H1 (cell line): ENCODE measurements around the gene COL11A1. TPM values are rescaled to one million over a fixed set of nuclear protein-coding genes. Genes with fewer than 3 reads are reported as not detected.

Source experiments
- CTCF ChIA-PET: fragments of 300-600 bp; sonication (Branson Sonifier 250); formaldehyde crosslinking; loops from one replicate; lab custom pipeline; 2021; ENCODE audit not compliant: partially characterized antibody; lab: Charles Lee
- POLR2A ChIA-PET: fragments of 300-600 bp; sonication (Branson Sonifier 250); formaldehyde crosslinking; loops from one replicate; lab custom pipeline; 2021; ENCODE audit warnings: inconsistent platforms; ENCODE audit not compliant: partially characterized antibody; lab: Charles Lee
- DNase-seq, 2 experiments: peaks; one replicate each; pipeline versions ENCODE4 v3.0.0 to v3.0.0-alpha.2; 2010 to 2022; ENCODE audit warnings: low spot score in 2 of 2, low read depth in 1 of 2, mixed read lengths in 1 of 2
- FAIRE-seq: peaks from 2 replicates; lab custom pipeline; 2011; peaks lifted over from hg19 to GRCh38; lab: Jason Lieb, UNC
- H2AFZ ChIP-seq: 2 replicates; pipeline ENCODE4 v1.8.1; 2012; ENCODE audit warnings: low read length, inconsistent platforms
- H2AK5ac ChIP-seq: 2 replicates; pipeline ENCODE4 v1.6.1; 2013; ENCODE audit warnings: low read depth, low read length
- H2BK120ac ChIP-seq: replicated peaks from 2 replicates; pipeline ENCODE3; 2013; ENCODE audit warnings: low read depth, low read length, inconsistent platforms
- H2BK12ac ChIP-seq: 2 replicates; pipeline ENCODE4 v1.6.1; 2013; ENCODE audit warnings: low read depth, low read length
- H2BK15ac ChIP-seq: 2 replicates; pipeline ENCODE4 v1.6.1; 2013; ENCODE audit warnings: low read length
- H2BK20ac ChIP-seq: 2 replicates; pipeline ENCODE4 v1.6.1; 2013; ENCODE audit warnings: low read length
- H2BK5ac ChIP-seq: 2 replicates; pipeline ENCODE4 v1.6.1; 2013; ENCODE audit warnings: low read depth, low read length
- H3K14ac ChIP-seq: 2 replicates; pipeline ENCODE4 v1.6.1; 2013; ENCODE audit warnings: inconsistent platforms; ENCODE audit not compliant: insufficient read length
- H3K18ac ChIP-seq: 2 replicates; pipeline ENCODE4 v1.6.1; 2013; ENCODE audit warnings: low read length; ENCODE audit errors: extremely low read depth
- H3K23ac ChIP-seq: 2 replicates; pipeline ENCODE4 v1.6.1; 2013; ENCODE audit warnings: inconsistent platforms; ENCODE audit not compliant: insufficient read length
- H3K23me2 ChIP-seq: 2 replicates; pipeline ENCODE4 v1.6.1; 2013; ENCODE audit warnings: low read depth, low read length
- H3K27ac ChIP-seq: 2 replicates; pipeline ENCODE4 v1.6.1; 2011; ENCODE audit warnings: low read depth, low read length, inconsistent platforms
- H3K27me3 ChIP-seq, 4 experiments: replicated peaks in 1 of 4; 1 replicate in 1 of 4; 2 replicates in 3 of 4; pipeline versions ENCODE4 v1.6.1 to v1.8.1; 2011 to 2013; ENCODE audit warnings: low read length in 3 of 4, mild to moderate bottlenecking in 3 of 4, inconsistent platforms in 2 of 4, mixed read lengths in 2 of 4, moderate library complexity in 1 of 4; ENCODE audit not compliant: control insufficient read depth in 3 of 4, insufficient read depth in 3 of 4; ENCODE audit errors: extremely low read depth in 1 of 4
- H3K36me3 ChIP-seq, 4 experiments: 2 replicates each; pipeline versions ENCODE4 v1.6.1 to v1.8.1; 2011 to 2013; ENCODE audit warnings: mild to moderate bottlenecking in 4 of 4, low read length in 3 of 4, moderate library complexity in 2 of 4, control low read depth in 1 of 4, inconsistent platforms in 1 of 4; ENCODE audit not compliant: insufficient read depth in 4 of 4, control insufficient read depth in 2 of 4
- H3K4ac ChIP-seq: replicated peaks from 2 replicates; pipeline ENCODE3; 2013; ENCODE audit warnings: low read length, low read depth, mixed read lengths, inconsistent platforms; ENCODE audit not compliant: insufficient read length
- H3K4me1 ChIP-seq, 4 experiments: replicated peaks in 1 of 4; 1 replicate in 1 of 4; 2 replicates in 3 of 4; pipeline versions ENCODE4 v1.6.1 to v1.8.1; 2011 to 2013; ENCODE audit warnings: low read length in 3 of 4, inconsistent platforms in 2 of 4, mixed read lengths in 1 of 4; ENCODE audit not compliant: insufficient read depth in 4 of 4, control insufficient read depth in 3 of 4
- H3K4me2 ChIP-seq, 2 experiments: 2 replicates each; pipeline versions ENCODE4 v1.6.1 to v1.8.1; 2011 to 2013; ENCODE audit warnings: low read depth in 2 of 2, low read length in 2 of 2, control low read depth in 1 of 2, inconsistent platforms in 1 of 2, mild to moderate bottlenecking in 1 of 2; ENCODE audit not compliant: insufficient read depth in 1 of 2
- H3K4me3 ChIP-seq, 4 experiments: fragments of 200-600, 300-600 bp in 1 of 4; sonication (generic), shearing (Covaris generic), sonication (Bioruptor Twin) in 1 of 4; 2 replicates each; pipeline versions ENCODE4 v1.5.1 to v1.8.1; 2011 to 2016; ENCODE audit warnings: low read length in 4 of 4, low read depth in 3 of 4, control low read depth in 2 of 4, inconsistent platforms in 2 of 4, mild to moderate bottlenecking in 2 of 4, mixed read lengths in 1 of 4, moderate library complexity in 1 of 4; ENCODE audit not compliant: insufficient read depth in 2 of 4; ENCODE audit errors: extremely low read depth in 1 of 4
- H3K56ac ChIP-seq: replicated peaks from 2 replicates; pipeline ENCODE3; 2013; ENCODE audit warnings: low read depth, mild to moderate bottlenecking, mixed read lengths, low read length, inconsistent platforms; ENCODE audit not compliant: insufficient read length
- H3K79me1 ChIP-seq: 2 replicates; pipeline ENCODE4 v1.6.1; 2013; ENCODE audit warnings: low read depth, low read length, control low read depth
- H3K79me2 ChIP-seq, 2 experiments: 2 replicates each; pipeline versions ENCODE4 v1.6.1 to v1.8.1; 2012 to 2013; ENCODE audit warnings: low read length in 2 of 2, mild to moderate bottlenecking in 2 of 2, inconsistent platforms in 1 of 2; ENCODE audit not compliant: insufficient read depth in 2 of 2, control insufficient read depth in 1 of 2
- H3K9ac ChIP-seq, 4 experiments: replicated peaks in 1 of 4; 1 replicate in 1 of 4; 2 replicates in 3 of 4; pipeline versions ENCODE4 v1.6.1 to v1.8.1; 2011 to 2013; ENCODE audit warnings: low read depth in 3 of 4, low read length in 3 of 4, control low read depth in 2 of 4, mild to moderate bottlenecking in 2 of 4, moderate library complexity in 2 of 4, inconsistent platforms in 1 of 4; ENCODE audit errors: extremely low read depth in 1 of 4
- H3K9me3 ChIP-seq, 2 experiments: 2 replicates each; pipeline versions ENCODE4 v1.6.1 to v1.8.1; 2012 to 2013; ENCODE audit warnings: mild to moderate bottlenecking in 2 of 2, moderate library complexity in 2 of 2, control low read depth in 1 of 2, inconsistent platforms in 1 of 2, low read depth in 1 of 2, low read length in 1 of 2, mixed read lengths in 1 of 2; ENCODE audit not compliant: insufficient read depth in 2 of 2
- H4K20me1 ChIP-seq, 2 experiments: replicated peaks in 1 of 2; 2 replicates each; pipeline versions ENCODE3 to v1.8.1; 2011 to 2013; ENCODE audit warnings: inconsistent platforms in 2 of 2, low read length in 2 of 2, mild to moderate bottlenecking in 1 of 2; ENCODE audit not compliant: insufficient read depth in 2 of 2, control insufficient read depth in 1 of 2
- H4K5ac ChIP-seq: 2 replicates; pipeline ENCODE4 v1.6.1; 2013; ENCODE audit warnings: low read length, low read depth, mixed read lengths, inconsistent platforms; ENCODE audit not compliant: insufficient read length
- H4K8ac ChIP-seq: 2 replicates; pipeline ENCODE4 v1.8.0; 2013; ENCODE audit warnings: mild to moderate bottlenecking, moderate library complexity, low read length, inconsistent platforms; ENCODE audit not compliant: insufficient read depth; ENCODE audit errors: extremely low read depth
- H4K91ac ChIP-seq: replicated peaks from 2 replicates; pipeline ENCODE3; 2013; ENCODE audit warnings: low read length, mixed read lengths, inconsistent platforms; ENCODE audit not compliant: insufficient read length
- ASH2L ChIP-seq: fragments of 200-600, 300-600 bp; sonication (generic); IDR thresholded peaks from one replicate; pipeline ENCODE4 v1.7.1; 2017; ENCODE audit warnings: low read length
- FOSL1 ChIP-seq: IDR thresholded peaks from 2 replicates; pipeline ENCODE4 v1.6.1; 2011; ENCODE audit warnings: mild to moderate bottlenecking, low read depth, low read length, moderate library complexity; ENCODE audit not compliant: insufficient read depth
- GTF2F1 ChIP-seq: IDR thresholded peaks from 2 replicates; pipeline ENCODE4 v1.6.1; 2012; ENCODE audit warnings: low read depth, low read length, improper control_type of control experiment, borderline replicate concordance
- HDAC6 ChIP-seq: IDR thresholded peaks from one replicate; pipeline ENCODE4 v1.7.1; 2012; ENCODE audit warnings: low read depth, mild to moderate bottlenecking, inconsistent platforms, low read length, moderate library complexity
- JUND ChIP-seq: IDR thresholded peaks from 2 replicates; pipeline ENCODE4 v1.6.1; 2011; ENCODE audit warnings: mild to moderate bottlenecking, improper control_type of control experiment, low read length
- RBBP5 ChIP-seq: IDR thresholded peaks from 2 replicates; pipeline ENCODE4 v1.7.1; 2012; ENCODE audit warnings: low read depth, mild to moderate bottlenecking, inconsistent platforms, low read length, moderate library complexity, borderline replicate concordance
- SAP30 ChIP-seq: fragments of 300-600 bp; sonication (generic); IDR thresholded peaks from 2 replicates; pipeline ENCODE4 v1.7.1; 2012; ENCODE audit warnings: low read length, moderate library complexity, mild to moderate bottlenecking, inconsistent platforms; ENCODE audit not compliant: insufficient read depth, insufficient replicate concordance
- ZNF274 ChIP-seq: IDR thresholded peaks from 2 replicates; pipeline ENCODE4 v1.7.0; 2012; ENCODE audit warnings: low read length, borderline replicate concordance; ENCODE audit errors: extremely low read depth
- WGBS, 2 experiments: shearing (Covaris generic) in 1 of 2; methylation state at CpG; one replicate each; pipeline versions ENCODE4 v1.1.6 to v1.1.7; 2013 to 2015; ENCODE audit warnings: low lambda C conversion rate in 2 of 2, mixed read lengths in 2 of 2, inconsistent platforms in 1 of 2, low coverage in 1 of 2, missing lambda C conversion rate in 1 of 2; ENCODE audit not compliant: insufficient replicate concordance in 2 of 2, insufficient coverage in 1 of 2, insufficient read length in 1 of 2; ENCODE audit errors: extremely low coverage in 1 of 2, missing lambda C conversion rate in 1 of 2; 5-methylcytosine and 5-hydroxymethylcytosine counted together
- polyA plus RNA-seq, 7 experiments: library from polyadenylated mRNA; depleted of rRNA in 3 of 7; stranded (reverse) in 5 of 7; unstranded in 2 of 7; fragments of >200 nt in 5 of 7; fragments of 200-250 nt in 2 of 7; gene quantifications; 1 replicate in 5 of 7; 2 replicates in 1 of 7; 4 replicates in 1 of 7; pipeline versions ENCODE4 v1.2.1 to v1.2.3, GENCODE V29; 2011 to 2013; ENCODE audit warnings: missing spikeins in 2 of 7, mixed read lengths in 2 of 7
- total RNA-seq: library from RNA; stranded (reverse); fragmentation: NEBNext Ultra II Directional; extraction: Animal tissue kit (Norgen Biotek cat#: 25700); gene quantifications from 2 replicates; pipeline ENCODE4 v1.2.1, GENCODE V29; 2021
- TF ChIP-seq, protein P1 (sequence below): IDR thresholded peaks from 2 replicates; pipeline ENCODE4 v1.6.1; 2012; ENCODE audit warnings: inconsistent platforms
- TF ChIP-seq, protein P2 (sequence below), 3 experiments: IDR thresholded peaks; 1 replicate in 2 of 3; 2 replicates in 1 of 3; pipeline versions ENCODE4 v1.5.1 to v1.6.1; 2011; ENCODE audit warnings: low read length in 3 of 3, mild to moderate bottlenecking in 3 of 3, inconsistent platforms in 2 of 3, low read depth in 1 of 3, moderate library complexity in 1 of 3; ENCODE audit not compliant: insufficient read depth in 1 of 3; ENCODE audit errors: control extremely low read depth in 1 of 3

Gene COL11A1
- total and polyA plus RNA-seq, 2 of the 8 experiments (the other 6 are each of a cell fraction or from before 2014, with no cell fraction given): 4.0 to 27.9 TPM

DNA sequence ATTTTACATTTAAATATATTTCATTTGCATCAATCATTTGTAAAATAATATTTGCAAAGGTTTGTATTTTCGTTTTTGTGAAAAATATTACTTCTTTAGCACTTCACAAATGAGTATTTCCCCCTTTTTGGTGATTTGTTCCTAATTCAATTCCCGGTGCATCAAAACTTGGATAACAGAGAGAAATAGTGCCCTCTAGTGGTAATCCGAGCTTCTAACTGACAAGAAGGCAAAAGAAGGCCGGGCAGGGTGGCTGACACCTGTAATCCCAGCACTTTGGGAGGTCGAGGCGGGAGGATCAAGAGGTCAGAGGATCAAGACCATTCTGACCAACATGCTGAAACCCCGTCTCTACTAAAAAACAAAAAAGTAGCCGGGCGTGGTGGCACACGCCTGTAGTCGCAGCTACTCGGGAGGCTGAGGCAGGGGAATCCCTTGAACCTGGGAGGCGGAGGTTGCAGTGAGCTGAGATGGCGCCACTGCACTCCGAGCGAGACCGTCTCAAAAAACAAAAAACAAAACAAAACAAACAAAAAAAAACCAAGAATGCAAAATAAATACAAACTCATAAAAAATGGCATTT is 137.7 kb downstream of the COL11A1 start:
- Histone ChIP-seq H2BK5ac (no peak overlapping the region), H3K4me2 (no peak overlapping the region), H2AFZ (no peak overlapping the region), H3K36me3 (no peaks in the 10 kb centered on the region), H4K5ac (no peak overlapping the region), H3K14ac (no peak overlapping the region), H3K4me3 (no peak overlapping the region), H4K8ac (no peak overlapping the region), H2BK12ac (no peak overlapping the region), H3K27ac (no peak overlapping the region), H3K27me3 (no peaks in the 10 kb centered on the region), H3K4me1 (peaks cover 0 to 6% (median under 1%) of the 10 kb centered on the region in 4 experiments; a peak in 2 of 7 replicates), H2BK120ac (no peak overlapping the region), H3K79me1 (no peaks in the 10 kb centered on the region), H2BK15ac (no peak overlapping the region), H3K56ac (no peak overlapping the region), H3K9me3 (no peaks in the 10 kb centered on the region; a peak in 1 of 4 replicates), H3K4ac (no peak overlapping the region), H4K91ac (no peak overlapping the region), H2AK5ac (no peak overlapping the region), H3K23me2 (no peaks in the 10 kb centered on the region), H3K9ac (no peak overlapping the region), H3K79me2 (no peaks in the 10 kb centered on the region), H4K20me1 (no peaks in the 10 kb centered on the region), H3K23ac (no peak overlapping the region), H2BK20ac (no peak overlapping the region), H3K18ac (no peak overlapping the region)
- CTCF ChIA-PET: interaction anchor here (0.6 to 2.1 kb wide), 15 partner anchors 9 to 1449 kb away, joined by 3 to 6 read pairs (median 3); no protein-coding TSS in a partner anchor
- FAIRE-seq: peak; percentile 76
- POLR2A ChIA-PET: interaction anchor here (0.7 kb wide), 1 partner anchor 1330 kb away, joined by 3 read pairs; no protein-coding TSS in a partner anchor
- peak in 1 of 2 experiments; percentile 47 for DNase-seq
- WGBS, 2 experiments: 82% methylated on average over 17 of the region's 17 CpGs; no CpG with 5 or more reads in 1 of the 2 experiments
- TF ChIP-seq ASH2L (no peak), RBBP5 (no peak), GTF2F1 (no peak), SAP30 (no peak), JUND (no peak), ZNF274 (no peak), FOSL1 (no peak), HDAC6 (no peak)
- TF ChIP-seq, protein P1, sequence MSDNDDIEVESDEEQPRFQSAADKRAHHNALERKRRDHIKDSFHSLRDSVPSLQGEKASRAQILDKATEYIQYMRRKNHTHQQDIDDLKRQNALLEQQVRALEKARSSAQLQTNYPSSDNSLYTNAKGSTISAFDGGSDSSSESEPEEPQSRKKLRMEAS: no peak
- TF ChIP-seq, protein P2, sequence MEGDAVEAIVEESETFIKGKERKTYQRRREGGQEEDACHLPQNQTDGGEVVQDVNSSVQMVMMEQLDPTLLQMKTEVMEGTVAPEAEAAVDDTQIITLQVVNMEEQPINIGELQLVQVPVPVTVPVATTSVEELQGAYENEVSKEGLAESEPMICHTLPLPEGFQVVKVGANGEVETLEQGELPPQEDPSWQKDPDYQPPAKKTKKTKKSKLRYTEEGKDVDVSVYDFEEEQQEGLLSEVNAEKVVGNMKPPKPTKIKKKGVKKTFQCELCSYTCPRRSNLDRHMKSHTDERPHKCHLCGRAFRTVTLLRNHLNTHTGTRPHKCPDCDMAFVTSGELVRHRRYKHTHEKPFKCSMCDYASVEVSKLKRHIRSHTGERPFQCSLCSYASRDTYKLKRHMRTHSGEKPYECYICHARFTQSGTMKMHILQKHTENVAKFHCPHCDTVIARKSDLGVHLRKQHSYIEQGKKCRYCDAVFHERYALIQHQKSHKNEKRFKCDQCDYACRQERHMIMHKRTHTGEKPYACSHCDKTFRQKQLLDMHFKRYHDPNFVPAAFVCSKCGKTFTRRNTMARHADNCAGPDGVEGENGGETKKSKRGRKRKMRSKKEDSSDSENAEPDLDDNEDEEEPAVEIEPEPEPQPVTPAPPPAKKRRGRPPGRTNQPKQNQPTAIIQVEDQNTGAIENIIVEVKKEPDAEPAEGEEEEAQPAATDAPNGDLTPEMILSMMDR (IDR thresholded peaks at IDR 0.05; ENCODE audit: control extremely low read depth in 1 of 3, insufficient read depth in 1 of 3, low read depth in 1 of 3, low read length in 3 of 3): peak; percentile 15 to 59 (median 47); a peak in 3 of 4 replicates
